Fibroblast of lung (primary cell): ENCODE measurements around the gene CAMK1D. TPM values are rescaled to one million over a fixed set of nuclear protein-coding genes. Genes with fewer than 3 reads are reported as not detected.
"Not testable (repeated sequence)": the region's sequence is repeated elsewhere in the genome, so short reads cannot be mapped to it uniquely, and the experiment has no call there.

Experiments
- DNase-seq, 2 donors: peaks; one replicate each; pipeline versions ENCODE4 v3.0.0 to v3.0.0-alpha.2; 2010; ENCODE audit warnings: low read depth in 2 of 2
- H2AFZ ChIP-seq: 2 replicates; pipeline ENCODE4 v1.5.1; 2012; ENCODE audit warnings: low read length, control low read depth, inconsistent platforms
- H3K27ac ChIP-seq: 2 replicates; pipeline ENCODE4 v1.5.1; 2011; ENCODE audit warnings: low read length, control low read depth; ENCODE audit not compliant: insufficient read depth
- H3K27me3 ChIP-seq: 2 replicates; pipeline ENCODE4 v1.5.1; 2011; ENCODE audit warnings: mild to moderate bottlenecking, low read length; ENCODE audit not compliant: control insufficient read depth, insufficient read depth
- H3K36me3 ChIP-seq: 2 replicates; pipeline ENCODE4 v1.5.1; 2011; ENCODE audit warnings: low read length; ENCODE audit not compliant: control insufficient read depth, insufficient read depth
- H3K4me1 ChIP-seq: 2 replicates; pipeline ENCODE4 v1.5.1; 2011; ENCODE audit warnings: low read length; ENCODE audit not compliant: control insufficient read depth, insufficient read depth; ENCODE audit errors: extremely low read depth
- H3K4me2 ChIP-seq: 2 replicates; pipeline ENCODE4 v1.5.1; 2011; ENCODE audit warnings: low read length, control low read depth; ENCODE audit not compliant: insufficient read depth; ENCODE audit errors: extremely low read depth
- H3K4me3 ChIP-seq, 4 experiments: fragments of 200-600 bp in 1 of 4; sonication (generic) in 1 of 4; replicated peaks in 1 of 4; 2 replicates each; pipeline ENCODE4 v1.5.1; 2011 to 2016; ENCODE audit warnings: low read length in 4 of 4, low read depth in 3 of 4, mild to moderate bottlenecking in 3 of 4, control low read depth in 2 of 4, inconsistent platforms in 1 of 4, mixed read lengths in 1 of 4; ENCODE audit not compliant: insufficient read depth in 1 of 4; ENCODE audit errors: control extremely low read depth in 1 of 4
- H3K79me2 ChIP-seq: 2 replicates; pipeline ENCODE4 v1.5.1; 2012; ENCODE audit warnings: mild to moderate bottlenecking, low read length, inconsistent platforms; ENCODE audit not compliant: control insufficient read depth, insufficient read depth
- H3K9ac ChIP-seq: 2 replicates; pipeline ENCODE4 v1.5.1; 2011; ENCODE audit warnings: mild to moderate bottlenecking, low read length, control low read depth; ENCODE audit not compliant: insufficient read depth
- H3K9me3 ChIP-seq: 2 replicates; pipeline ENCODE4 v1.5.1; 2012; ENCODE audit warnings: low read depth, low read length; ENCODE audit not compliant: control insufficient read depth, insufficient read depth
- H4K20me1 ChIP-seq: 2 replicates; pipeline ENCODE4 v1.5.1; 2011; ENCODE audit warnings: low read length; ENCODE audit not compliant: control insufficient read depth, insufficient read depth; ENCODE audit errors: extremely low read depth
- CTCF ChIP-seq, 2 donors: IDR thresholded peaks in 1 of 2; conservative IDR thresholded peaks in 1 of 2; 1 replicate in 1 of 2; 2 replicates in 1 of 2; pipeline ENCODE4 v1.5.1; 2011 to 2012; ENCODE audit warnings: low read length in 2 of 2, control low read depth in 1 of 2, inconsistent platforms in 1 of 2, low read depth in 1 of 2, mild to moderate bottlenecking in 1 of 2
- EZH2 ChIP-seq: IDR thresholded peaks from 2 replicates; pipeline ENCODE4 v1.5.1; 2012; ENCODE audit warnings: low read length, control low read depth, mild to moderate bottlenecking; ENCODE audit errors: missing control alignments
- polyA plus RNA-seq, 2 donors: library from polyadenylated mRNA; depleted of rRNA in 1 of 2; stranded (reverse) in 1 of 2; unstranded in 1 of 2; fragments of >200 nt; gene quantifications; 2 replicates each; pipeline ENCODE4 v1.2.1, GENCODE V29; 2011 to 2012; ENCODE audit warnings: missing spikeins in 1 of 2
- total RNA-seq: library from RNA; depleted of rRNA; stranded (reverse); fragments of >200 nt; gene quantifications from 2 replicates; pipeline ENCODE4 v1.2.1, GENCODE V29; 2014

Gene CAMK1D
- total and polyA plus RNA-seq, 2 donors (not counting 1 experiment from before 2014, with no cell fraction given), result 2.3 TPM

GRCh38 chr10:12740813-12741212 lies 391.5 kb downstream of the CAMK1D start:
- Histone ChIP-seq H3K79me2 (no peaks in the 10 kb centered on the region), H3K4me3 (no peak overlapping the region), H3K4me1 (no peaks in the 10 kb centered on the region), H3K27ac (no peak overlapping the region), H4K20me1 (no peaks in the 10 kb centered on the region), H3K4me2 (no peak overlapping the region), H3K9me3 (no peaks in the 10 kb centered on the region), H2AFZ (no peak overlapping the region), H3K36me3 (no peaks in the 10 kb centered on the region), H3K27me3 (no peaks in the 10 kb centered on the region), H3K9ac (no peak overlapping the region)
- DNase-seq, result no peak
- TF ChIP-seq EZH2, result no peak
- TF ChIP-seq CTCF (conservative IDR thresholded peaks at IDR 0.05 in 1 of 2, IDR thresholded peaks at IDR 0.05 in 1 of 2; ENCODE audit: low read depth in 1 of 2, low read length in 2 of 2), result no peak

- Histone ChIP-seq H3K4me1 (no peaks in the 10 kb centered on the region), H3K27me3 (no peaks in the 10 kb centered on the region), H3K4me2 (no peak overlapping the region), H3K36me3 (no peaks in the 10 kb centered on the region), H4K20me1 (no peaks in the 10 kb centered on the region), H2AFZ (no peak overlapping the region), H3K9ac (no peak overlapping the region), H3K4me3 (no peak overlapping the region), H3K79me2 (no peaks in the 10 kb centered on the region), H3K9me3 (no peaks in the 10 kb centered on the region), H3K27ac (no peak overlapping the region)
- DNase-seq, result no peak
- no peak for TF ChIP-seq EZH2
- TF ChIP-seq CTCF (conservative IDR thresholded peaks at IDR 0.05 in 1 of 2, IDR thresholded peaks at IDR 0.05 in 1 of 2; ENCODE audit: low read depth in 1 of 2, low read length in 2 of 2), result no peak
Measured at GRCh38 chr10:12741360-12741804, 392.0 kb downstream of the CAMK1D start.

- Histone ChIP-seq H3K4me1 (no peaks in the 10 kb centered on the region), H3K27ac (no peak overlapping the region), H2AFZ (no peak overlapping the region), H4K20me1 (no peaks in the 10 kb centered on the region), H3K27me3 (no peaks in the 10 kb centered on the region), H3K9me3 (no peaks in the 10 kb centered on the region), H3K9ac (no peak overlapping the region), H3K79me2 (no peaks in the 10 kb centered on the region), H3K4me2 (no peak overlapping the region), H3K4me3 (no peak overlapping the region), H3K36me3 (no peaks in the 10 kb centered on the region)
- no peak for TF ChIP-seq CTCF (conservative IDR thresholded peaks at IDR 0.05 in 1 of 2, IDR thresholded peaks at IDR 0.05 in 1 of 2; ENCODE audit: low read depth in 1 of 2, low read length in 2 of 2)
- TF ChIP-seq EZH2, result no peak
- no peak for DNase-seq
Measured at GRCh38 chr10:12742771-12743170, 393.4 kb downstream of the CAMK1D start.

- H3K4me3 ChIP-seq, H3K79me2 ChIP-seq, H3K9ac ChIP-seq, H3K9me3 ChIP-seq, H3K4me1 ChIP-seq, H3K36me3 ChIP-seq, H3K4me2 ChIP-seq, DNase-seq, H4K20me1 ChIP-seq, H2AFZ ChIP-seq, H3K27ac ChIP-seq, H3K27me3 ChIP-seq: not testable (repeated sequence)
Measured at GRCh38 chr10:12743466-12743865, 394.1 kb downstream of the CAMK1D start.
